Measurements from ENCODE around the gene PRKCH.

Gene PRKCH

DNA sequence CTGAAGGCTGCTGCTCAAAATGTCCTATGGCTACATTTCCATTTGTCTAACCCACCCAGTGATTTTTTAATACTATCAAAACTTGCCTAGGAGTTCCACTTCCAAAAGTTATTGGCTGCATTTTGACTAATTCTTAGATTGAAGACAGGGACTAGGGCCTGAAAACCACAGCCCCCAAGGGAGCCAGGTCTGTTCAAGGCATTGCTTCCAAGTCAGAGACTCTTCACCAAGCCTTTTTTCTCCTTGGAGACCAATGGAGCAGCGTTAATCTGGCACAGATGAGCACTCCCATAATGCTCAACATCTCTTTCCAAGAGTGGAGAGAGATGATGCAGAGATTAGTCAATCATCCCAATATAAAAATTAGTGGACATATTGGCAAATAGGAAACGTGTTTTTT, 261.4 kb downstream of the PRKCH start:
- Histone ChIP-seq H3K79me1 (replicated peaks; ENCODE audit: low read length, poor library complexity, severe bottlenecking) (peaks cover 2% of the 10 kb centered on the region), H2BK120ac (ENCODE audit: low read depth, low read length) (peak overlapping the region; percentile 65), H2BK12ac (ENCODE audit: low read length in 2 of 2) (peak overlapping the region in 1 of 2 experiments; percentile 69), H3K4me3 (ENCODE audit: insufficient read depth in 1 of 2, low read depth in 1 of 2, low read length in 2 of 2) (peak overlapping the region in 1 of 2 experiments; percentile 54), H3K18ac (ENCODE audit: low read depth in 1 of 2, low read length in 2 of 2) (no peak overlapping the region), H2BK5ac (ENCODE audit: low read depth, low read length, poor library complexity, severe bottlenecking) (peak overlapping the region; percentile 81), H3K4ac (ENCODE audit: low read depth in 1 of 2, low read length in 2 of 2) (no peak overlapping the region), H4K8ac (ENCODE audit: low read length) (no peak overlapping the region), H3K36me3 (ENCODE audit: control insufficient read depth in 1 of 2, insufficient read depth in 2 of 2, low read depth in 1 of 2, low read length in 2 of 2) (no peaks in the 10 kb centered on the region), H3K4me2 (ENCODE audit: low read length, poor library complexity, severe bottlenecking) (no peak overlapping the region), H3K4me1 (ENCODE audit: control insufficient read depth, insufficient read depth, low read depth, low read length) (peaks cover 14% of the 10 kb centered on the region), H3K27me3 (ENCODE audit: control insufficient read depth in 1 of 2, insufficient read depth in 1 of 2, low read length in 2 of 2) (no peaks in the 10 kb centered on the region), H3K9me3 (ENCODE audit: control insufficient read depth, low read length) (no peaks in the 10 kb centered on the region), H2BK15ac (ENCODE audit: low read depth, poor library complexity, severe bottlenecking) (no peak overlapping the region), H3K9ac (ENCODE audit: low read length) (peak overlapping the region; percentile 69), H3K23ac (ENCODE audit: low read length in 2 of 2) (no peak overlapping the region), H2AFZ (ENCODE audit: low read depth, low read length) (no peak overlapping the region), H2AK5ac (ENCODE audit: low read length, severe bottlenecking) (peak overlapping the region; percentile 99), H3K14ac (ENCODE audit: low read length in 2 of 2) (no peak overlapping the region), H4K91ac (ENCODE audit: low read length) (no peak overlapping the region), H3K27ac (ENCODE audit: low read length, poor library complexity, severe bottlenecking) (peak overlapping the region; percentile 99)
- WGBS: 89% methylated on average over 1 of the region's 2 CpGs
- no peak for DNase-seq

- H3K4me1 ChIP-seq (ENCODE audit: control insufficient read depth, insufficient read depth, low read depth, low read length): peaks cover 18% of the 10 kb centered on the region
- 45% methylated on average over 3 of the region's 3 CpGs for WGBS
- peak; percentile 92 for DNase-seq
These were observed 263.0 kb downstream of the PRKCH start for GRCh38 chr14:61584331-61584741.

DNA sequence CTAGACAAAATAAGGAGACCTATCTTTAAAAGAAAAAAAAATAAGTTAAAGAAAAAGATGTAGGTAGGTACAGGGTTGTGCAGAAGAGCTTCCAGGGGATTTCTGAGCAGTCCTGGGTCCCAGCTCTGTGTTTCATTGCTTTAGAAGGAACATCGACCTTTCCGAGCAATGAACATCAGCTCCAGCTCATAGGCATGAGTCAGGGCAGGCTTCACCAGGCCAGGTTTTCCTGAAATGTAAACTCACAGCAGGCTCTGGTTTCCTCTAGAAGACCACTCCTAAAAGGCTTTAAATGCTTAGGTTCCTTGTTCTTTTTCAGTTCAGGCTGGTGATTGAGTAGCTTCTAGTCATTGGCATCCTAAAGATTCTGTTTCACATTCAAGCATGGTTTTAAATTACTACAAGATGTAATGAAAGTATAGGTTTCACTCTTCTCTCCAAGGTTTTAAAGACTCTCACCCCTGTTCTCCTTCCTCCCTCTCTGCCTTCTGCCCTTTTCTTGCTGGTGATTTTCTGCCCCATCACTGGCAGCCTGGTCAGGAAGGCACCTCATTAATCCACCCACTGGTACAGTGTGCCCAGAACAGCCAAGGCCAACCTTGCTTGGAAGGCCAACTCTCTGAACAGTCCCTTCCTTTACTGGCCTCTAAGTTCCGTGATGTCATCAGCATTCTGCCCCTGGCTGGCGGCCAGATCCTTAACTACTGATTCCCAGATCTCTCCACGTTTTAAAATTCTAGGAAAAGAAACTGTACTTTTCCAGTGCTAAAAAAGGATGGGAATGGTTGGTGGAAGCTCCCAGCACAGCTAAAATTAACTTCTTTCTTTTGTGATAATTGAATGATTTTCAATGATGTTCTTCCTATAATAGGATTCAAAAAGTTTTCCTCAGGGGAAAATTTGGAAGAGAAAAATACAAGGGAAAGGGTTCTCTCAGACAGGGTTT, 264.5 kb downstream of the PRKCH start:
- H2AFZ ChIP-seq (ENCODE audit: low read depth, low read length): no peak overlapping the region
- peak overlapping the region; percentile 64 to 95 for H3K18ac ChIP-seq (ENCODE audit: low read depth in 1 of 2, low read length in 2 of 2)
- H3K27ac ChIP-seq (ENCODE audit: low read length, poor library complexity, severe bottlenecking): peak overlapping the region; percentile 83
- peaks cover 26% of the 10 kb centered on the region for H3K4me1 ChIP-seq (ENCODE audit: control insufficient read depth, insufficient read depth, low read depth, low read length)
- WGBS: 30% methylated on average over 4 of the region's 5 CpGs
- peak overlapping the region; percentile 96 for H4K8ac ChIP-seq (ENCODE audit: low read length)
- H3K9me3 ChIP-seq (ENCODE audit: control insufficient read depth, low read length): no peaks in the 10 kb centered on the region
- peak overlapping the region in 1 of 2 experiments; percentile 35 for H3K4me3 ChIP-seq (ENCODE audit: insufficient read depth in 1 of 2, low read depth in 1 of 2, low read length in 2 of 2)
- no peak overlapping the region for H3K23ac ChIP-seq (ENCODE audit: low read length in 2 of 2)
- peak overlapping the region; percentile 73 for H2BK5ac ChIP-seq (ENCODE audit: low read depth, low read length, poor library complexity, severe bottlenecking)
- peak overlapping the region; percentile 62 for H2BK15ac ChIP-seq (ENCODE audit: low read depth, poor library complexity, severe bottlenecking)
- no peak overlapping the region for H3K4me2 ChIP-seq (ENCODE audit: low read length, poor library complexity, severe bottlenecking)
- H2AK5ac ChIP-seq (ENCODE audit: low read length, severe bottlenecking): peak overlapping the region; percentile 90
- peak overlapping the region; percentile 12 for H2BK120ac ChIP-seq (ENCODE audit: low read depth, low read length)
- H3K14ac ChIP-seq (ENCODE audit: low read length in 2 of 2): no peak overlapping the region
- peak overlapping the region; percentile 30 to 47 for H3K4ac ChIP-seq (ENCODE audit: low read depth in 1 of 2, low read length in 2 of 2)
- peak overlapping the region; percentile 91 for H4K91ac ChIP-seq (ENCODE audit: low read length)
- peak overlapping the region; percentile 86 for H3K9ac ChIP-seq (ENCODE audit: low read length)
- DNase-seq: peak; percentile 84
- H3K79me1 ChIP-seq (replicated peaks; ENCODE audit: low read length, poor library complexity, severe bottlenecking): peaks cover 2% of the 10 kb centered on the region
- H3K36me3 ChIP-seq (ENCODE audit: control insufficient read depth in 1 of 2, insufficient read depth in 2 of 2, low read depth in 1 of 2, low read length in 2 of 2): no peaks in the 10 kb centered on the region
- peak overlapping the region; percentile 47 to 69 for H2BK12ac ChIP-seq (ENCODE audit: low read length in 2 of 2)
- no peaks in the 10 kb centered on the region for H3K27me3 ChIP-seq (ENCODE audit: control insufficient read depth in 1 of 2, insufficient read depth in 1 of 2, low read length in 2 of 2)

More at GRCh38 chr14:61584331-61584741, 263.0 kb downstream of the PRKCH start:
- H2AFZ ChIP-seq (ENCODE audit: low read depth, low read length): no peak overlapping the region
- H2BK5ac ChIP-seq (ENCODE audit: low read depth, low read length, poor library complexity, severe bottlenecking): peak overlapping the region; percentile 22
- H3K9ac ChIP-seq (ENCODE audit: low read length): peak overlapping the region; percentile 86
- H3K4ac ChIP-seq (ENCODE audit: low read depth in 1 of 2, low read length in 2 of 2): no peak overlapping the region
- H2BK15ac ChIP-seq (ENCODE audit: low read depth, poor library complexity, severe bottlenecking): no peak overlapping the region
- H4K8ac ChIP-seq (ENCODE audit: low read length): no peak overlapping the region
- no peak overlapping the region for H3K4me3 ChIP-seq (ENCODE audit: insufficient read depth in 1 of 2, low read depth in 1 of 2, low read length in 2 of 2)
- peak overlapping the region; percentile 33 for H3K27ac ChIP-seq (ENCODE audit: low read length, poor library complexity, severe bottlenecking)
- H4K91ac ChIP-seq (ENCODE audit: low read length): no peak overlapping the region
- peak overlapping the region; percentile 22 for H2BK120ac ChIP-seq (ENCODE audit: low read depth, low read length)
- H2AK5ac ChIP-seq (ENCODE audit: low read length, severe bottlenecking): peak overlapping the region; percentile 96
- no peak overlapping the region for H2BK12ac ChIP-seq (ENCODE audit: low read length in 2 of 2)
- no peak overlapping the region for H3K14ac ChIP-seq (ENCODE audit: low read length in 2 of 2)
- H3K36me3 ChIP-seq (ENCODE audit: control insufficient read depth in 1 of 2, insufficient read depth in 2 of 2, low read depth in 1 of 2, low read length in 2 of 2): no peaks in the 10 kb centered on the region
- peaks cover 2% of the 10 kb centered on the region for H3K79me1 ChIP-seq (replicated peaks; ENCODE audit: low read length, poor library complexity, severe bottlenecking)
- no peaks in the 10 kb centered on the region for H3K27me3 ChIP-seq (ENCODE audit: control insufficient read depth in 1 of 2, insufficient read depth in 1 of 2, low read length in 2 of 2)
- H3K4me2 ChIP-seq (ENCODE audit: low read length, poor library complexity, severe bottlenecking): no peak overlapping the region
- no peak overlapping the region for H3K18ac ChIP-seq (ENCODE audit: low read depth in 1 of 2, low read length in 2 of 2)
- no peak overlapping the region for H3K23ac ChIP-seq (ENCODE audit: low read length in 2 of 2)
- H3K9me3 ChIP-seq (ENCODE audit: control insufficient read depth, low read length): no peaks in the 10 kb centered on the region

GRCh38 chr14:61586544-61587055, 265.2 kb downstream of the PRKCH start:
- H2BK15ac ChIP-seq (ENCODE audit: low read depth, poor library complexity, severe bottlenecking): peak overlapping the region; percentile 44
- no peaks in the 10 kb centered on the region for H3K9me3 ChIP-seq (ENCODE audit: control insufficient read depth, low read length)
- H2AK5ac ChIP-seq (ENCODE audit: low read length, severe bottlenecking): peak overlapping the region; percentile 79
- 84% methylated on average over 3 of the region's 4 CpGs for WGBS
- peak overlapping the region; percentile 77 to 80 for H3K18ac ChIP-seq (ENCODE audit: low read depth in 1 of 2, low read length in 2 of 2)
- H2BK120ac ChIP-seq (ENCODE audit: low read depth, low read length): no peak overlapping the region
- peak overlapping the region; percentile 86 for H3K9ac ChIP-seq (ENCODE audit: low read length)
- no peaks in the 10 kb centered on the region for H3K27me3 ChIP-seq (ENCODE audit: control insufficient read depth in 1 of 2, insufficient read depth in 1 of 2, low read length in 2 of 2)
- peak overlapping the region; percentile 80 for H2BK5ac ChIP-seq (ENCODE audit: low read depth, low read length, poor library complexity, severe bottlenecking)
- peak overlapping the region; percentile 5 for H4K91ac ChIP-seq (ENCODE audit: low read length)
- no peak overlapping the region for H2AFZ ChIP-seq (ENCODE audit: low read depth, low read length)
- H3K4me1 ChIP-seq (ENCODE audit: control insufficient read depth, insufficient read depth, low read depth, low read length): peaks cover 26% of the 10 kb centered on the region
- no peak overlapping the region for H3K23ac ChIP-seq (ENCODE audit: low read length in 2 of 2)
- no peak overlapping the region for H3K14ac ChIP-seq (ENCODE audit: low read length in 2 of 2)
- peak; percentile 22 for DNase-seq
- H3K4me2 ChIP-seq (ENCODE audit: low read length, poor library complexity, severe bottlenecking): no peak overlapping the region
- H3K27ac ChIP-seq (ENCODE audit: low read length, poor library complexity, severe bottlenecking): peak overlapping the region; percentile 83
- H3K4ac ChIP-seq (ENCODE audit: low read depth in 1 of 2, low read length in 2 of 2): no peak overlapping the region
- H2BK12ac ChIP-seq (ENCODE audit: low read length in 2 of 2): peak overlapping the region; percentile 70 to 80
- peaks cover 2% of the 10 kb centered on the region for H3K79me1 ChIP-seq (replicated peaks; ENCODE audit: low read length, poor library complexity, severe bottlenecking)
- H4K8ac ChIP-seq (ENCODE audit: low read length): peak overlapping the region; percentile 27
- H3K4me3 ChIP-seq (ENCODE audit: insufficient read depth in 1 of 2, low read depth in 1 of 2, low read length in 2 of 2): peak overlapping the region in 1 of 2 experiments; percentile 35
- H3K36me3 ChIP-seq (ENCODE audit: control insufficient read depth in 1 of 2, insufficient read depth in 2 of 2, low read depth in 1 of 2, low read length in 2 of 2): no peaks in the 10 kb centered on the region

Measured in mesenchymal stem cell (in vitro differentiated cells and primary cell).